HG03565 (cell line): ENCODE measurements around the gene DIS3L2.

ENCODE experiments used
- ATAC-seq: cut with Tn5 transposase; IDR thresholded peaks from one replicate; pipeline ENCODE4 v1.9.1; 2021; ENCODE audit warnings: mild to moderate bottlenecking, moderate library complexity; ENCODE audit not compliant: unreplicated experiment

The DIS3L2 gene

DNA sequence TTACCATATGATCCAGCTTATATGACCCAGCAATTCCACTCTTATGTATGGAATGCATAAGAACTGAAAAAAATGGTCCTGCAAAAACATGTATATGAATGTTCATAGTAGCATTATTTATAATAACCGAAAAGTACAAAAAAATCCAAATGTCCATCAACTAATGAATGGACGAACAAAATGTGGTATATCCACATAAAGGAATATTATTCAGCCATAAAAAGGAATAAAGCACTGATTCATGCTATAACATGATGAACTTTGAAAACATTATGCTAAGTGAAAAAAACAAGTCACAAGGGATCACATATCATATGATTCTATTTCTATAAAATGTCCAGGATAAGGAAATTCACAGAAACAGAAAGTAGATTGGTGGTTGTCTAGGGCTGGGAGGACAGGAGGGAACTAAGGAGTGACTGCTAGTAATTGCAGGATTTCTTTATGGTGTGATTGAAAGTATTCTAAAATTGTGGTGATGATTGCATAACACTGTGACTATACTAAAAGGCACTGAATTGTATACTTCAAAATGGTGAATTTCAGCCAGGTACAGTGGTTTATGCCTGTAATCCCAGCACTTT is 10.0 kb upstream of the DIS3L2 start:
- no peak for ATAC-seq

DNA sequence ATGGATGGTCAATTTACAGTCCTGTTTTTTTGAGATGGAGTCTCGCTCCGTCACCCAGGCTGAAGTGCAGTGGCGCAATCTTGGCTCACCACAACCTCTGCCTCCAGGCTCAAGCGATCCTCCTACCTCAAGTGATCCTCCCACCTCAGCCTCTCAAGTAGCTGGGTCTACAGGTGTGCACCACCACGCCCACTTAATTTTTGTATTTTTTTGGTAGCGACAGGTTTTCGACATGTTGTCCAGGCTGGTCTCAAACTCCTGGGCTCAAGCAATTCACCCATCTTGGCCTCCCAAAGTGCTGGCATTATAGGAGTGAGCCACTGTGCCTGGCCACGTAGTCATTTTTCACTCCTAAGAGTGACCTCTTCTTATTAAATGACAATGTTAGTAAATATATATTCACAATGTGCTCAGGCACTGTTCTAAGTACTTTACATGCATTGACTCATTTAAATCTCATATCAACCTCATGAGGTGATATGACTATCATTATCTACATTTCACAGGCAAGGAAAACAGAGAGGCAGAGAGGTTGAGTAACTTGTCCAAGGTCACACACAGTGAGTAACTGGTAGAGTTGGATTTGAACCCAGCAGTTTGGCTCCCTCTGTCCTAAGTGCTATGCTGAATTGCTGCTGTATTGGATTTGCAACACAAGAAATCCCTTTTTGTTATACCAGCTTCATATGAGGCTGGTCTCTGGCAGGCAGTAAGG is 5.6 kb upstream of the DIS3L2 start:
- no peak for ATAC-seq

DNA sequence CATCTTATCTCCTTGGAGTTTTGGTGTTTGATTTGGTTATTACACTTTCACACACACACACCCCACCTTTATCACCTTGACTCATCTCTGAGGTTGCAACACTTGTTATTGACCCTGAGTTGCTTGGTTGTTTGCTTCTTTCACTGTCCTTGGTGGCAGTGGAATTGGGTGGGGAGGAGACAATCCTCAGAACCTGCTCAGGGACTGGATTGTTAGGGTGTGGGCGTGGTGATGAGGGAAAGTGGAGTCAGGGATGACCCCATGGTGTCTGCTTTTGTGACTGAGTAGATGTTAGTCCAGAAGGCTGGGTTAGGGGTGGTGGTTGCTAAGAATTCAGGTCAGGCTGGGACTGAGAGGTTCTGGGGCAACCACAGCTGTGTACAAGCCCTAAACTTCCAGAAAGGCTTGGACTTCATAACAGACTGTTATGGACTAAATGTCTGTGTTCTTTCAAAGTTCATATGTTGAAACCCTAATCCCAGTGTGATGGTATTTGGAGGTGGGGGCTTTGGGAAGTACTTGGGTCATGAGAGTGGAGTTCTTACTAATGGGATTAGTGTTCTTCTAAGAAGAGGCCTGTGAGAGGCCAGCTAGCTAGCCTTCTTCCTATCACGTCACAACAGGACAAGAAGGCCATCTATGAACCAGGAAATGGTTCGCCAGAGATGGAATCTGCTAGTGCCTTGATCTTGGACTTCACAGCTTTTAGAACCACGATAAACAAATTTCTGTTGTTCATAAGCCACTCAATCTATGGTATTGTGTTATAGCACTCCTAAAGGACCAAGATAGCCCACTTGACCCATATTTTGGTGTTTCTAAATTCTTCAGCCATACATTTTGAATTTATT is 3.4 kb upstream of the DIS3L2 start:
- ATAC-seq: no peak

DNA sequence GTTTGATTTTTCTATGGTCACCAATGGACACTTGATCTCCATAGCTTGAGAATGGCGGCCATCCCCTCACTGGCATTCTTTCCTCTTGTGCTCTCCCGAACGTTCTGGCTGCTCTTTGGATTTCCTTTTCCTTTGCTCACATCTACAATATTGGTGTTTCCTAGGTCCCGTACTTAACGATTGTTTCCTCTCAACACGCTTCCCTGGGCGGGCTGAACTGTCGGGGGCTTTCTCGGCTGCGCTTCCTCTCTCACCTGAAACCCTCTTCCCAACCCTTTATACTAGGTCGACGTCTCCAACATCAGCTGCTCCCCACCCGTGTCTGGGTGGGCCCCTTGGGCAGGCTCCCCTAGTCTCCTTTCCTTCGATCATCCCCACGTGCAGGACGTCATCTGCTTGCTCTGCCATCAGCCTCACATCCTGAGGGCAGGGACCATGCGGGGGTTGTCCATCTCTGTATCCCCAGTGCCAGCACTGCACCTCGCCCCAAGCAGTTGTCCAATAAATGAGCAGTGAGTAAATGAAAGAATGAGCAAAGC is 634 bp upstream of the DIS3L2 start:
- no peak for ATAC-seq

DNA sequence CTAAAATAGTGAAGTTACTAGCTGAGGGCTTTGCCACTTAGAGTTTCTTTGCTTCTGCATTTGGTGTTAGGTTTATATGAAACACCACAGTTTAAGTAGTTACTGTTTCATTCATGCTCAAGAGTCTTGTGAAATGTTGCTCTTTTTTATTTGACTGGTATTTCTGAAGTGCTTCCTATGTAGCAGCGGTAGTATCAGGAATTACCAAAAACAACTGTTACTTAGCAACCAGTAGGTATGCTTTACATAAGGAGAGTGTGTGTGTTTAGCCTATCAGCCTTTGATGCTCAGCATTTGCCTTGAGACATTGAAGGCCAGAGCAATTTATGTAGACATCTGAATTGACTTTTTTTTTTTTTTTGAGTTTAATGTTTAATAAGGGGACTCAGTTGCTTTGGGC is 3.6 kb downstream of the DIS3L2 start:
- ATAC-seq: no peak

DNA sequence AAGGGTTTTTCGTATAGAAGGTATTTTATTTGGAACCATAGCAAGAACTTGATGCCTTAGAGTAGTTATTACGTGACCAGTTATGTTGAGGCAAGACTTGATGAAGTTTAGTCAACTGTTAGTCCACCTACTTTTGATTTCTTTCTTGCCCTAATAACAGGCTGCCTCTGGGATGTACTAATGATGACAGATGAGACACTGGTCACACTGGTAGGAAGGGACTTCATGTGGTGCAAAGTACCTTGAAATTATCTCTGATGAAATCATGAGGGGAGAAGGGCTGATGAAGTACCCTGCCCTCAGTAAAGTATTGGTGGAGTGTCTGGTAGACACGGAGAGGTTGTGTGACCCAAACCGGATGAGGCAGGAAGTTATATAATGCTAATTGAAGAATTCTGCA is 5.4 kb downstream of the DIS3L2 start:
- no peak for ATAC-seq

DNA sequence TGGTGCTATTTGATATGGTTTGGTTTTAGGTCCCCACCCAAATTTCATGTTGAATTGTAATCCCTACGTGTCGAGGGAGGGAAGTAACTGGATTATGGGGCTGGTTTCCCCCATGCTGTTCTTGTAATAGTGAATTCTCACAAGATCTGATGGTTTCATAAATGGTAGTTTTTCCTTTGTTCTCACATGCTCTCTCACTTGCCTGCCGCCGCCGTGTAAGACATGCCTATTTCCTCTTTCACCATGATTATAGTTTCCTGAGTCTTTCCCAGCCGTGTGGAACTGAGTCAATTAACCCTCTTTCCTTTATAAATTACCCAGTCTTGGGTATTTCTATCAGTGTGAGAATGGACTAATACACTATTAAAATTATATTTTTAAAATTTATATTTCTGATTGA is 7.3 kb downstream of the DIS3L2 start:
- ATAC-seq: no peak

DNA sequence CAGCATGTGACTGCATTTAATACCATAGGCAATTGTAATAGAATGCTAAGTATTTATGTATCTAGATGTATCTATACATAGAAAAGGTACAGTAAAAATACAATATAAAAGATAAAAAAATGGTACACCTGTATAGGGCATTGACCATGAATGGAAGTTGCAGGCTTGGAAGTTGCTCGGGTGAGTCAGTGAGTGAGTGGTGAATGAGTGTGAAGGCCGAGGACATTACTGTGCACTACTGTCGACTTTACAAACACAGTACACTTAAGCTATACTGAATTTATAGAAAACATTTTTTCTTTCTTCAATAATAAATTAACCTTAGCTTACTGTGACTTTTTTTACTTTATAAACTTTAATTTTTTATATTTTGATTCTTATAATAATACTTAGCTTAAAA is 8.9 kb downstream of the DIS3L2 start:
- ATAC-seq: no peak

DNA sequence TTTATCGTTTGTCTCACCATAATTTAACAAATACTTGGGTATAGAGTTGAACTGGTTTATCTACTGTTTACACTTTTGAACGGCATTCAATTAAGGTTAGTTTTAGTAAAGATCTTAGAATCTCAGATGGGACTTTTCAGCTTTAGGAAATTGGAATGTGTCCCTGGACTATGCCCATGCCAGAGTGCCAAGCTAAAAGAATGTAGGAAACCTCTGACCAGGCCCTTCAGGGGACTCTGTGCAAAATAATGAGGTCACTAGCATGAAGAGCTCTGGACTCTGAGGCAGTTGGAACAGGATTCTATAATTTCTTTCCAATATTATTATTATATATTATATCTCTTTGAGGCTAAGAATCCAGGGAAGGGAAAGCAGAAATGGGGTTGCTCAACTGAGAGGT is 13.5 kb downstream of the DIS3L2 start:
- ATAC-seq: no peak

DNA sequence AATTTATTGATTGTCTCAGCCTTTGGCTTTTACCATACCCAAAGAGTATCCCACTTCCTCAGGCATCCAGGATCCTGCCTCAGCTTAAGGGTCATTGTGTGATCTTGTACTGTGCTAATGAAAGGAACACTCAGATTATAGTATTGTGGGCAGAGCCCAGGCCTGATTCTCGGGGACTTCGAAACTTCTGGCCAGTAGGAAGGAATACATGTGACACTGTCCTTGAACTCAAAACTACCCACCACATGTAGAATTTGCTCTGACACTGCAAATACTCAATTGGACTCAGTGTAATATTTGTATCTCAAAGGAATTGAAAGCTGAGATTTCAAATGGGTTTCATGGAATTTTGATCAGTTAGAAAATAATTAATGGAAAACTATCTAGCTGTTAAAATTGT is 15.9 kb downstream of the DIS3L2 start:
- no peak for ATAC-seq

DNA sequence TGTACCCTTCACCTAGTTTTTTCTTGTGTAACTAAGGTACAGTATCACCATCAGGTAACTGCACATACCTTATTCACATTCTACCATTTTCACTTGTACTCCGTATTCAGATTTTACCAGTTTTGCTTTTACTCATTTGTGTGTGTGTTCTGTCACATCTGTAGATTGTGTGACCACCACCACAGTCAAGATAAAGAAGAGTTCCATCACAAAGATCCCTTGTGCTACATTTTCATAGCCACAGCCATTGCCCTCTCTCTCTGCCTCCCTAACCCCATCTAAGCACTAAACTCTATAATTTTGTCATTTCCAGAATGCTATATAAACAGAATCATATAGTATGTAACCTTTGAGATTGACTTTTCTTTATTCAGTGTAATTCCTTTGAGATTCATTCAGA is 23.5 kb downstream of the DIS3L2 start:
- no peak for ATAC-seq

DNA sequence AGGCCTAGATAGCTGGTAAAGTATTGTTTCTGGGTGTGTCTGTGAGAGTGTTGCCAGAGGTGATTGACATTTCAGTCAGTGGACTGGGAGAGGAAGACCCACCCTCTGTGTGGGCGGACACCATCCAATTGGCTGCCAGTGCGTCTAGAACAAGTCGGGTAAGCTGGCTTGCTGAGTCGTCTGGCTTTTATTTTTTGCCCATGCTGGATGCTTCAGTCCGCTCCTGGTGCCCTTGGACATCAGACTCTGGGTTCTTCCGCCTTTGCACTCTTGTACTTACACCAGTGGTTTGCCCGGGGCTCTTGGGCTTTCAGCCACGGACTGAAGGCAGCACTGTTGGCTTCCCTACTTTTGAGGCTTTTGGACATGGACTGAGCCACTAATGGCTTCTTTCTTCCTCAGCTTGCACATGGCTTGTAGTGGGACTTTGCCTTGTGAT is 24.3 kb downstream of the DIS3L2 start:
- no peak for ATAC-seq

DNA sequence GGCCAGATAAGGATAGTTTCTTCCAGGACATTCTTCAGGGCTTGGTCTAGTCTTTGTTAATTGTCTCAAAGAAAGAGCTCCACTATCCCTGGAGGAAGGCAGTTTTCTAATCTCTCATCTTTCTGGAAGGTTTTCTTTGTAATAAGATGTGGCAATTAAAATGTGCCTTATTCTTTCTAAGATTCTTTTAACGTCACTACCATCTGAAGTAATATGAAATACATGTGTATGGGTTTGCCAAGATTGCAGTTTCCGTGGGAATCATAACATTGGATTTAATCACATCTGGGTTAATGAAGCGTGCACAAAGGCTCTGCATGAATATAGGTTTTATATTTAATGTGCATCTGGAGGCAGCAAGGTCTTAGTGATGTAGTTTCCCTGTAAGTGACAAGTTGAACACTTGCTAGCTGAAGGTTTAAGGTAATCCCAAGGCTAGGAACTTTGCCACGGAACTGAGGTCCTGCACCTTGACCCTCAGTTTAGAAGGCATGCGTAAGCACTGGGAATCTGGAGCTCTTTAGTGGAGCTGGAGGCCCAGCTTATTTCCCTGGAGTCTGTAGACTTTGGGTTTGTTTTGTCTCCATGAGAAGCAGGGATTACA is 25.7 kb downstream of the DIS3L2 start:
- ATAC-seq: no peak

DNA sequence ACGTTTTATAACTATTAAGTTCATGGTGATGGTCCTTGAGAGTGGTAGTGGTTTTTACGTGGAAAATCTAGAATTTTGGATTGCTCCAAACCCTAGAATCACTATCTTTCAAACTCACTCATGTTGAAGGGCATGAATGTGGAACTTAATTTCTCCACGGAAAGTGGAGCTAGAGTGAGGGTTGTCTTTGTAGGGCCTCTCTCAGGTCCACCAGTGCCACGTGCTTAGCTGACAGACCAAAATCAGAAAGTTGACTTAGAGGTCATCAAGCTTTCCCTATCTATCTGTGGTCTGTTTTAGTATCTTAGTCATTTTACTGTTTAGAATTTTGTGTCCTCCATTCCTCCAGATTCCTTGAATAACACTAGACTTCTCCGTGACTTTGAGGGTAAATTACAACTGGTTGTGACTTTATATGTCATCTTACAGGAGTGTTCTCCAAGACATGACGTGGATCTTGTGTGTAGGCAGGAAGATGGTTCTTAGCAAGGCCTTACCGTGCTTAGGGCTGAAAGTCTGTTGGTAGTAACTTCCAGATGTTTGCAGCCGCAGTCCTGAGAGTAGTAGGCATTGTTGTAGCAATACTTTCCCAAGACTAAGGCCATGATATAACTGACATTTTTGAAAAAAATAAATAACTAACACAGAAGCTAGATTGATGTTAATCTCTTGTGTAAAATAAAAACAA is 26.8 kb downstream of the DIS3L2 start:
- ATAC-seq: no peak

DNA sequence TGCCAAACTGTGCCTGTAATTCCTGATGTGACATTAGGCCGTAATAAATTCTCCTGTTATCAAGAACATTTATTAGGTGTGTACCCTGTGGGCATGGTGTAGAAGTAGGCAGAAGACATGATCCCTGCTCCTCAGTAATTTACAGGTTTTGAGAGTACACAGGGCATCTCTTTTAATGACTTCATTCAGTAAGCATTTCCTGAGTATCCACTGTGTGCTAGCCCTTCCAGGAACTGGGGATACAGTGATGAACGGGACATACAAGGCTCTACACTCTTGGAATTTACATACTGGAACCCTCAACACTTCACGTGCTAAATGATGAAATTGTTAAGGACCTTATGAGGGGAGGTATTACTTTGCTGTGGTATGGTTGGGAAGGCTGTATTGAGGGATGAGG is 30.2 kb downstream of the DIS3L2 start:
- ATAC-seq: no peak

DNA sequence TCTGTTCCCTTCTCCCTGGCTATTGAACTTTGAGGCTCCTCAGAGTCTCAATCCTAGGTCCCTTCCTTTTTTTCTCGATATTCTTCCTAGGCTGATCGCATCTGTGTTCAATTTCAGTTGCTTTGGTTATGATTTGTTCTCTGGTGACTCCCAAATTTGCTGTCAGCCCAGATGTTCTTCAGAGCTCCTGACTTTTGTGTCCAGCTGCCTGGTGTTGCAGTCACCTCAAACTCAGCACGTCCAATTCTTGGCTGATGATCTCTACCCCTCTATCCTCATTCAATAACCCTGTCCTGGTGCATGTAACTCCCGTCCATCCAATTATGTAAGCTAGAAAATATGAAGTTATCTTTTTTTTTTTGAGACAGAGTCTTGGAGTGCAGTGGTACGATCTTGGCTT is 31.4 kb downstream of the DIS3L2 start:
- no peak for ATAC-seq

DNA sequence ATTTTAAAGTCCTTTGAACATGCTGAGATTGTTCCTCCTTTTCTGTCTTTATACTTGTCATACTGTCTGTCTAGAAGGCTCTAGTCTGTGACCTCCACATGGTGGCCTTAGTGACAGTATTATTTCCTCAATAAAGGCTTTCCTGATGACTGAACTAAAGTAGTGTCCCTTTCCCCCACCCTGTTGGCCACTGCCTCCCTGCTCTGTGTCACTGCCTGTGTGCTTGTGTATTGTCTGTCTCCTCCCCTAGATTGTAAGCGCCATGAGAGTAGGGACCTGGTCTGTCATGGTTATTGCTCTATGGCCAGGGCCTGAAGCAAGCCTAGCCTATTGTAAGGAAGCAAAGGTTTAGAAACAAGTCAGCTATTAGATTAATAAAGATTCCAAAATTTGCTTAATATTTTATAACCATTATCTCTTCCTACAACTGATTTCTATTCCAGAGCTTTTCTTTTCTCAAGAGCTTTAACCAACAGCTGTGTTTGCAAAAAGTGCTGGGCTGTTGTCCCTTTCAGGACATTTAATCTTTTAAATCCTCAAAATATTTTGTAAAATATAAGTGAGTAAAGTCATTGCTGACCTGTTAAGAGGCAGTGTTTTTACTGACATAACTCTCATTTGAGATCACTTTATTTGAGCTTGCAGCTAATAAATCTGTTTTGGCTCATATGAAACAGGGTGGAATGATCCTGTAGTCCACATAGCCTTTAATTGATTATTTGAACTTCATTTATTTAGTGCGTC is 35.5 kb downstream of the DIS3L2 start:
- ATAC-seq: no peak

DNA sequence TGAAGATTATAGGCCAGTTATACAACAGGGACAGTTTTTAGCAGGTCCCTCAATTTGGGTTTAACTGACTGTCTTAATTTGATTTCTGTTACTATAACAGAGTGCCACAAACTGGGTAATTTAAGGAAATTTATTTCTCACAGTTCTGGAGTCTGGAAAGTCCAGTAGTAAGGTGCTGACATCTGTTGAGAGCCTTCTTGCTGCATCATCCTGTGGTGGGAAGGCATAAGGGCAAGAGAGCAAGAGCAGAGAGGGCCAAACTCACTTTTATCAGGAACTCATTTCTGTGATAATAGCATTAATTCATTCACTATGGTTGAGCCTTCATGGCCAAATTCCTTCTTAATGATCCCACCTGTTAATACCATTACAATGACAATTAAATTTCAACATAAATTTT is 36.5 kb downstream of the DIS3L2 start:
- no peak for ATAC-seq

DNA sequence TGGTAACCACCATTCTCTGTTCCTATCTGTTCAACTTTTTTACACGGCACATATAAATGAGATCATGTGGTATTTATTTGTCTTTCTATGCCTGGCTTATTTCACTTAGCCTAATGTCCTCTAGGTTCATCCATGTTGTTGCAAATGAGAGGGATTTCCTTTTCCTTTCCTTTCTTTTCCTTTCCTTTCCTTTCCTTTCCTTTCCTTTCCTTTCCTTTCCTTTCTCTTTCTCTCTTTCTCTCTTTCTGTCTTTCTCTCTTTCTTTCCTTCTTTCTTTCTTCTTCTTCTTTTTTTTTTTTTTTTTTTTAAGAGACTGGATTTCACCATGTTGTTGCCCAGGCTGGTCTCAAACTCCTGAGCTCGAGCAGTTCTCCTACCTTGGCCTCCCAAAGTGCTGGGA is 38.9 kb downstream of the DIS3L2 start:
- ATAC-seq: no peak

DNA sequence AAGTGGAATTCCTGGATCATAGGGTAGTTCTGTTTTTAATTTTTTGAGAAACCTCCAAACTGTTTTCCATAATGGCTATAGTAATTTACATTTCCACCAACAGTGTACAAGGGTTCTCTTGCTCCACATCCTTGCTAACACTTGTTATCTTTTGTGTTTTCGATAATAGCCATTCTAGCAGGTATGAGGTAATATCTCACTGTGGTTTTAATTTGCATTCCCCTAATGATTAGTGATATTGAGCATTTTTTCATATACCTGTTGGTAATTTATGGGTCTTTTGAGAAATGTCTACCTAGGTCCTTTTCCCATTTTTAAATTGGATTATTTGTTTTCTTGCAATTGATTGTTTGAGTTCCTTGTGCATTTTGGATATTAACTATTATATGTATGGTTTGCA is 39.6 kb downstream of the DIS3L2 start:
- no peak for ATAC-seq
